SK-N-SH (cell line): ENCODE data around the gene MRPL51.

ENCODE experiments used
- CTCF ChIP-seq: fragments of 200-600 bp; sonication (generic); IDR thresholded peaks from 2 replicates; pipeline ENCODE4 v1.6.1; 2017; ENCODE audit warnings: antibody characterized with exemption, mild to moderate bottlenecking, moderate library complexity
- EP300 ChIP-seq, 2 experiments: IDR thresholded peaks; 2 replicates each; pipeline versions ENCODE4 v1.4.0 to v1.6.1; 2012; ENCODE audit warnings: borderline replicate concordance in 1 of 2, low read depth in 1 of 2, low read length in 1 of 2
- EZH2phosphoT487 ChIP-seq: fragments of 200-600 bp; sonication (generic); IDR thresholded peaks from 2 replicates; pipeline ENCODE4 v1.6.1; 2017; ENCODE audit warnings: low read depth, mixed run types, mild to moderate bottlenecking, antibody characterized with exemption, moderate library complexity, borderline replicate concordance
- MXI1 ChIP-seq: IDR thresholded peaks from 2 replicates; pipeline ENCODE4 v1.6.1; 2012; ENCODE audit warnings: mild to moderate bottlenecking, low read depth, low read length, improper control_type of control experiment
- PBX3 ChIP-seq: IDR thresholded peaks from 2 replicates; pipeline ENCODE4; 2012
- POLR2AphosphoS5 ChIP-seq: IDR thresholded peaks from 2 replicates; pipeline ENCODE4 v1.6.1; 2012; ENCODE audit warnings: low read depth, low read length
- RAD21 ChIP-seq: IDR thresholded peaks from 2 replicates; pipeline ENCODE4 v1.6.1; 2012; ENCODE audit warnings: mild to moderate bottlenecking, low read length
- RCOR1 ChIP-seq: fragments of 150-350 bp; IDR thresholded peaks from 2 replicates; pipeline ENCODE4 v1.6.1; 2017; ENCODE audit warnings: antibody characterized with exemption, low read length
- REST ChIP-seq: IDR thresholded peaks from 2 replicates; pipeline ENCODE4 v1.6.1; 2012; ENCODE audit warnings: mild to moderate bottlenecking, low read depth, low read length, moderate library complexity
- USF1 ChIP-seq: IDR thresholded peaks from 2 replicates; pipeline ENCODE4 v1.4.0; 2012; ENCODE audit warnings: low read depth, borderline replicate concordance
- YY1 ChIP-seq: IDR thresholded peaks from 2 replicates; pipeline ENCODE4 v1.4.0; 2012; ENCODE audit warnings: low read depth, mild to moderate bottlenecking

GRCh38 chr12:6536894-6537579, 44.0 kb upstream of the MRPL51 start:
- TF ChIP-seq RCOR1 = no peak
- TF ChIP-seq POLR2AphosphoS5 = no peak
- TF ChIP-seq CTCF = no peak
- TF ChIP-seq USF1 = no peak
- no peak for TF ChIP-seq RAD21
- TF ChIP-seq YY1 = no peak
- TF ChIP-seq EZH2phosphoT487 = no peak
- no peak for TF ChIP-seq EP300 (IDR thresholded peaks at IDR 0.05; ENCODE audit: borderline replicate concordance in 1 of 2, low read depth in 1 of 2, low read length in 1 of 2)
- TF ChIP-seq MXI1 = no peak
- no peak for TF ChIP-seq PBX3
- no peak for TF ChIP-seq REST
